ENCODE data around the gene PCDH10.

The PCDH10 gene

GRCh38 chr4:133149932-133150471, 908 bp downstream of the PCDH10 start:
- DNase-seq (ENCODE audit: low spot score), result no peak

- no peak for DNase-seq (ENCODE audit: low spot score)
Observed at GRCh38 chr4:133150486-133151340, 1.6 kb downstream of the PCDH10 start.

GRCh38 chr4:133151341-133151690, 2.2 kb downstream of the PCDH10 start:
- no peak for DNase-seq (ENCODE audit: low spot score)

GRCh38 chr4:133151691-133152329, 2.7 kb downstream of the PCDH10 start:
- DNase-seq (ENCODE audit: low spot score), result no peak

- no peak for DNase-seq (ENCODE audit: low spot score)
Observed at GRCh38 chr4:133152330-133152821, 3.3 kb downstream of the PCDH10 start.

GRCh38 chr4:133152831-133153481, 3.9 kb downstream of the PCDH10 start:
- DNase-seq (ENCODE audit: low spot score), result no peak

- DNase-seq (ENCODE audit: low spot score), result no peak
Observed at GRCh38 chr4:133154725-133155124, 5.6 kb downstream of the PCDH10 start.

GRCh38 chr4:133156096-133156495, 7.0 kb downstream of the PCDH10 start:
- DNase-seq (ENCODE audit: low spot score), result no peak

GRCh38 chr4:133156556-133156955, 7.5 kb downstream of the PCDH10 start:
- DNase-seq (ENCODE audit: low spot score), result no peak

GRCh38 chr4:133157460-133158160, 8.5 kb downstream of the PCDH10 start:
- no peak for DNase-seq (ENCODE audit: low spot score)

GRCh38 chr4:133160853-133161252, 11.8 kb downstream of the PCDH10 start:
- no peak for DNase-seq (ENCODE audit: low spot score)

GRCh38 chr4:133161570-133162295, 12.6 kb downstream of the PCDH10 start:
- no peak for DNase-seq (ENCODE audit: low spot score)

- DNase-seq (ENCODE audit: low spot score), result no peak
Observed at GRCh38 chr4:133162941-133163340, 13.8 kb downstream of the PCDH10 start.

- no peak for DNase-seq (ENCODE audit: low spot score)
Observed at GRCh38 chr4:133178956-133179355, 29.9 kb downstream of the PCDH10 start.

GRCh38 chr4:133186210-133186609, 37.1 kb downstream of the PCDH10 start:
- DNase-seq (ENCODE audit: low spot score), result no peak

GRCh38 chr4:133186845-133187244, 37.8 kb downstream of the PCDH10 start:
- DNase-seq (ENCODE audit: low spot score), result no peak

- DNase-seq (ENCODE audit: low spot score), result no peak
Observed at GRCh38 chr4:133188433-133189146, 39.5 kb downstream of the PCDH10 start.

GRCh38 chr4:133189147-133189517, 40.0 kb downstream of the PCDH10 start:
- no peak for DNase-seq (ENCODE audit: low spot score)

- DNase-seq (ENCODE audit: low spot score), result no peak
Observed at GRCh38 chr4:133190098-133190497, 41.0 kb downstream of the PCDH10 start.

GRCh38 chr4:133208694-133209285, 59.7 kb downstream of the PCDH10 start:
- no peak for DNase-seq (ENCODE audit: low spot score)

All from hematopoietic multipotent progenitor cell treated with erythropoietin and hydrocortisone succinate and interleukin-3 and kit ligand, for 17 days (in vitro differentiated cells).